ENCODE results near the gene NCAN.

GRCh38 chr19:19215792-19216191 lies 4.0 kb downstream of the NCAN start:
- TF ChIP-seq, protein P1, sequence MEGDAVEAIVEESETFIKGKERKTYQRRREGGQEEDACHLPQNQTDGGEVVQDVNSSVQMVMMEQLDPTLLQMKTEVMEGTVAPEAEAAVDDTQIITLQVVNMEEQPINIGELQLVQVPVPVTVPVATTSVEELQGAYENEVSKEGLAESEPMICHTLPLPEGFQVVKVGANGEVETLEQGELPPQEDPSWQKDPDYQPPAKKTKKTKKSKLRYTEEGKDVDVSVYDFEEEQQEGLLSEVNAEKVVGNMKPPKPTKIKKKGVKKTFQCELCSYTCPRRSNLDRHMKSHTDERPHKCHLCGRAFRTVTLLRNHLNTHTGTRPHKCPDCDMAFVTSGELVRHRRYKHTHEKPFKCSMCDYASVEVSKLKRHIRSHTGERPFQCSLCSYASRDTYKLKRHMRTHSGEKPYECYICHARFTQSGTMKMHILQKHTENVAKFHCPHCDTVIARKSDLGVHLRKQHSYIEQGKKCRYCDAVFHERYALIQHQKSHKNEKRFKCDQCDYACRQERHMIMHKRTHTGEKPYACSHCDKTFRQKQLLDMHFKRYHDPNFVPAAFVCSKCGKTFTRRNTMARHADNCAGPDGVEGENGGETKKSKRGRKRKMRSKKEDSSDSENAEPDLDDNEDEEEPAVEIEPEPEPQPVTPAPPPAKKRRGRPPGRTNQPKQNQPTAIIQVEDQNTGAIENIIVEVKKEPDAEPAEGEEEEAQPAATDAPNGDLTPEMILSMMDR (IDR thresholded peaks at IDR 0.05; ENCODE audit: insufficient read depth, low read length, poor library complexity, severe bottlenecking), result no peak
- TF ChIP-seq EZH2phosphoT487 (conservative IDR thresholded peaks at IDR 0.05; ENCODE audit: low read length), result no peak
